Gastrocnemius medialis (tissue), 4 donors: ENCODE measurements around the gene PPIL6. TPM values are rescaled to one million over a fixed set of nuclear protein-coding genes. Genes with fewer than 3 reads are reported as not detected.

Source experiments
- ATAC-seq, 2 donors: fragments of 150-250 bp; one replicate each; pipeline ENCODE4 v1.9.1; 2016
- DNase-seq, 2 donors: peaks; one replicate each; pipeline ENCODE4 v3.0.0-alpha.2; 2019
- H3K27ac ChIP-seq, 4 donors: fragments of 200-600 bp; sonication (generic); 1 replicate in 1 of 4; 2 replicates in 3 of 4; pipeline ENCODE4 v1.5.1; 2016 to 2018; ENCODE audit warnings: mild to moderate bottlenecking in 2 of 4, moderate library complexity in 1 of 4
- H3K27me3 ChIP-seq, 3 donors: fragments of 200-600 bp; sonication (generic) in 2 of 3; 1 replicate in 1 of 3; 2 replicates in 2 of 3; pipeline versions ENCODE4 v1.5.1 to v1.6.0; 2016 to 2019; ENCODE audit warnings: mild to moderate bottlenecking in 1 of 3, moderate library complexity in 1 of 3
- H3K36me3 ChIP-seq, 2 donors: fragments of 200-600 bp; sonication (generic) in 1 of 2; one replicate each; pipeline ENCODE4 v1.5.1; 2017 to 2018
- H3K4me1 ChIP-seq, 2 donors: fragments of 200-600 bp; sonication (generic) in 1 of 2; one replicate each; pipeline ENCODE4 v1.5.1; 2016 to 2017; ENCODE audit warnings: mild to moderate bottlenecking in 2 of 2
- H3K4me3 ChIP-seq, 4 donors: fragments of 200-600 bp; sonication (generic) in 3 of 4; 1 replicate in 1 of 4; 2 replicates in 3 of 4; pipeline ENCODE4 v1.5.1; 2016 to 2019; ENCODE audit warnings: mild to moderate bottlenecking in 2 of 4
- H3K9me3 ChIP-seq, 3 donors: fragments of 200-600 bp; sonication (generic) in 2 of 3; 1 replicate in 1 of 3; 2 replicates in 2 of 3; pipeline ENCODE4 v1.5.1; 2016 to 2019
- POLR2A ChIP-seq, 2 donors: fragments of 450-650 bp; IDR thresholded peaks; one replicate each; pipeline ENCODE4 v1.6.1; 2017; ENCODE audit warnings: antibody characterized with exemption in 2 of 2, mild to moderate bottlenecking in 2 of 2, moderate library complexity in 2 of 2
- in situ Hi-C, 4 donors: fragments of 200-750 bp; cut with MboI; loops; one replicate each; pipeline versions ENCODE4 v1.15.0 to v1.8.0; 2017; ENCODE audit warnings: low sequenced_read_pairs in 4 of 4
- intact Hi-C: fragments of 100-400 bp; cut with DNase I; formaldehyde crosslinking; loops from one replicate; pipeline ENCODE4 v1.15.1; 2023; ENCODE audit warnings: low total_unique reads
- total RNA-seq, 4 donors: library from RNA; depleted of rRNA; stranded (reverse); fragments of >200 nt; gene quantifications; one replicate each; pipeline versions ENCODE4 v1.1.0 to v1.2.3, GENCODE V29; 2016
- TF ChIP-seq, protein P1 (sequence below), 5 experiments: fragments of 450-650 bp in 3 of 5; fragments of 200-600 bp in 2 of 5; sonication (generic) in 2 of 5; IDR thresholded peaks in 4 of 5; conservative IDR thresholded peaks in 1 of 5; 1 replicate in 4 of 5; 2 replicates in 1 of 5; pipeline ENCODE4 v1.5.1; 2016 to 2019; ENCODE audit warnings: antibody characterized with exemption in 5 of 5, mild to moderate bottlenecking in 3 of 5, moderate library complexity in 3 of 5

Gene PPIL6
- total RNA-seq, 4 donors from 2014 or later, result 0.64 to 2.9 (median 1.3) TPM

DNA sequence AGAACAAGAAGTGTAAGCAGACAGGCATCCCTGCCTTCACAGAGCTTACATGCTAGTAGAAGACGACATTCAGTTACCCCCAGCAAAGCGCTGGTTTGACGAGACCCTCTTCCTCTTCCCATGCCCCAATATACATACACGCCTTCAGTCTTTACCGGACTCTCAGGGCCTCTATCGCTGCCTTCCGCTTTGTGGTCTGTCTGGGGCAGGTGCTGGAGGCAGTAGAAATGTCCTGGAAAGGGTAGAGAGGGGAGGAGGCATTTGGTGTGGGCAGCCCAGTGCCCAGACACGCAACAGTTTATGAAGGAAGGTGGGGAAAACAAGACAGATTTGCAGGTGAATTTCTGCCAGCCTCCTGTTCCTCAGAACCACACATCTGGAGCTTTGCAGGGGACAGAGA lies 6.1 kb upstream of the PPIL6 start:
- no peak overlapping the region for H3K4me3 ChIP-seq
- no peak for ATAC-seq
- in situ Hi-C loops, result no loop called here
- H3K9me3 ChIP-seq, result no peaks in the 10 kb centered on the region
- H3K27ac ChIP-seq, result no peak overlapping the region
- no peaks in the 10 kb centered on the region for H3K27me3 ChIP-seq
- peaks cover 0 to 5% of the 10 kb centered on the region in 2 donors for H3K4me1 ChIP-seq
- no peak for DNase-seq
- TF ChIP-seq POLR2A (IDR thresholded peaks at IDR 0.05), result no peak
- TF ChIP-seq, protein P1, sequence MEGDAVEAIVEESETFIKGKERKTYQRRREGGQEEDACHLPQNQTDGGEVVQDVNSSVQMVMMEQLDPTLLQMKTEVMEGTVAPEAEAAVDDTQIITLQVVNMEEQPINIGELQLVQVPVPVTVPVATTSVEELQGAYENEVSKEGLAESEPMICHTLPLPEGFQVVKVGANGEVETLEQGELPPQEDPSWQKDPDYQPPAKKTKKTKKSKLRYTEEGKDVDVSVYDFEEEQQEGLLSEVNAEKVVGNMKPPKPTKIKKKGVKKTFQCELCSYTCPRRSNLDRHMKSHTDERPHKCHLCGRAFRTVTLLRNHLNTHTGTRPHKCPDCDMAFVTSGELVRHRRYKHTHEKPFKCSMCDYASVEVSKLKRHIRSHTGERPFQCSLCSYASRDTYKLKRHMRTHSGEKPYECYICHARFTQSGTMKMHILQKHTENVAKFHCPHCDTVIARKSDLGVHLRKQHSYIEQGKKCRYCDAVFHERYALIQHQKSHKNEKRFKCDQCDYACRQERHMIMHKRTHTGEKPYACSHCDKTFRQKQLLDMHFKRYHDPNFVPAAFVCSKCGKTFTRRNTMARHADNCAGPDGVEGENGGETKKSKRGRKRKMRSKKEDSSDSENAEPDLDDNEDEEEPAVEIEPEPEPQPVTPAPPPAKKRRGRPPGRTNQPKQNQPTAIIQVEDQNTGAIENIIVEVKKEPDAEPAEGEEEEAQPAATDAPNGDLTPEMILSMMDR (IDR thresholded peaks at IDR 0.05 in 4 of 5, conservative IDR thresholded peaks at IDR 0.05 in 1 of 5), result no peak
- peaks cover 0 to 12% of the 10 kb centered on the region in 2 donors for H3K36me3 ChIP-seq
- intact Hi-C loops, result no loop called here

DNA sequence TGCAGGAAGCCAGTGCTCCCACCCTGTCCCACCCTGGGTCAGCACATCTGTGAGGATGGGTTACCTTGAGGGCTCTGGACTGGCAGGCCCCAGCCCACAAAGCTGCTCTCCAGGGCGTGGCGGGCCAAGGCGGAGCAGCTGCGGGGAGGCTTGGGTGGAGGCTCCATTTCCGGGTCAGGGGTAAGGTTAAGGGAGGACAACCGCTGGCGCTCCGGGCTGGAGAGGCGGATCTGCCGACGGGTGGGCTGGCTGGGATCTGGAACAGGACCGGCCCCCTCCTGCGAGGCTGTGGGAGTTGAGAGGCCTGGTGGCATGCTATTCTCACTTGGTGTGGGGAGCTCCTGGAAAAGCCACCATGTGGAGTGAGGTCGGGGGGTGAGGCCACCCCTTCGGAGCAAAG lies 5.6 kb upstream of the PPIL6 start:
- no peak for DNase-seq
- intact Hi-C loops, result no loop called here
- Histone ChIP-seq H3K4me1 (peaks cover 0 to 9% of the 10 kb centered on the region in 2 donors), H3K27me3 (no peaks in the 10 kb centered on the region), H3K4me3 (no peak overlapping the region), H3K36me3 (peaks cover 0 to 12% of the 10 kb centered on the region in 2 donors), H3K27ac (no peak overlapping the region), H3K9me3 (no peaks in the 10 kb centered on the region)
- no peak for ATAC-seq
- in situ Hi-C loops, result no loop called here
- TF ChIP-seq POLR2A (IDR thresholded peaks at IDR 0.05), result no peak
- TF ChIP-seq, protein P1 (IDR thresholded peaks at IDR 0.05 in 4 of 5, conservative IDR thresholded peaks at IDR 0.05 in 1 of 5), result no peak

DNA sequence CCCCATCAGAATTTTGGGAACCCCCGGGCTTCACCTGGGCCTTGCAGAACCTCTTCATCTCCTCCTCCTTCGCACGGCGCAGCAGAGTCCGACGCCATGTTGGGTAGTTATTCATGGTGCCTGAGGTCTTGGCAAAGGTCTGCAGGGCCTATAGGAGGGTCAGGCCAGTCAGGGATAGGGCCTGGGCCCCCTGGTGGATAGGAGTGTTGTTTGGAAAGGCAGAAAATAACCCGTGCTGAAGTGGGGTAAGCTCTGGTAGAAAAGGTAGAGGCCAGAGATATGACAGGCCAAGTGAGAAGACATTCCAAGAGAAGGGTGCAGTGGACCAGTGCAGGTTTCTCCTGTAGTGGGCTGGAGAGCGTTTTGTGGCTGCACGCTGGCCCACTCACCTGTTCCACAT lies 5.0 kb upstream of the PPIL6 start:
- in situ Hi-C loops (no loop called here), intact Hi-C loops (no loop called here)
- Histone ChIP-seq H3K27ac (no peak overlapping the region), H3K27me3 (no peaks in the 10 kb centered on the region), H3K4me3 (no peak overlapping the region), H3K36me3 (peaks cover 0 to 12% of the 10 kb centered on the region in 2 donors), H3K9me3 (no peaks in the 10 kb centered on the region), H3K4me1 (peaks cover 0 to 9% of the 10 kb centered on the region in 2 donors)
- no peak for TF ChIP-seq POLR2A (IDR thresholded peaks at IDR 0.05)
- TF ChIP-seq, protein P1 (IDR thresholded peaks at IDR 0.05 in 4 of 5, conservative IDR thresholded peaks at IDR 0.05 in 1 of 5), result no peak
- DNase-seq (no peak), ATAC-seq (no peak)

DNA sequence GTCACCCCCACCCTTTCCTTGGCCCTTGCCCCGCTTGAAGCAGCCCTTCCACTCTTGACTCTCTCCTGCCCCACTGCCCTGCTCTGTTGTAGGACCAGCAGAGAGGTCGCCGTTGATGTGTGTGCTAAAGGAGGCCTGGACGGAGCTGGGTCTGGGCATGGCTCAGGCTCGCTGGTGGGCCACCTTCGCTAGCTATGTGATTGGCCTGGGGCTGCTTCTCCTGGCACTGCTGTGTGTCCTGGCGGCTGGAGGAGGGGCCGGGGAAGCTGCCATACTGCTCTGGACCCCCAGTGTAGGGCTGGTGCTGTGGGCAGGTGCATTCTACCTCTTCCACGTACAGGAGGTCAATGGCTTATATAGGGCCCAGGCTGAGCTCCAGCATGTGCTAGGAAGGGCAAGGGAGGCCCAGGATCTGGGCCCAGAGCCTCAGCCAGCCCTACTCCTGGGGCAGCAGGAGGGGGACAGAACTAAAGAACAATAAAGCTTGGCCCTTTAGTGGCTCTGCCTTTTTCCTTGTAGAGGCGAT lies 3.1 kb upstream of the PPIL6 start:
- no peak for DNase-seq
- TF ChIP-seq POLR2A (IDR thresholded peaks at IDR 0.05), result no peak
- TF ChIP-seq, protein P1 (IDR thresholded peaks at IDR 0.05 in 4 of 5, conservative IDR thresholded peaks at IDR 0.05 in 1 of 5), result no peak
- ATAC-seq, result no peak
- H3K27me3 ChIP-seq, result no peaks in the 10 kb centered on the region
- no peak overlapping the region for H3K27ac ChIP-seq
- H3K36me3 ChIP-seq, result peaks cover 0 to 12% of the 10 kb centered on the region in 2 donors
- no peak overlapping the region for H3K4me3 ChIP-seq
- intact Hi-C loops (loop anchor here (5.0 kb wide), 1 partner anchor 346 kb away; the partner anchor contains the start of gene CEP57L1), in situ Hi-C loops (no loop called here)
- no peaks in the 10 kb centered on the region for H3K9me3 ChIP-seq
- peaks cover 10 to 15% of the 10 kb centered on the region in 2 donors for H3K4me1 ChIP-seq
